NOMO-1 treated with DMSO at 0.1 percent for 48 hours (cell line): ENCODE measurements around the gene CADPS2.
"Not testable (repeated sequence)": the region's sequence is repeated elsewhere in the genome, so short reads cannot be mapped to it uniquely, and the experiment has no call there.

Experiments
- DNase-seq: peaks from one replicate; lab custom pipeline; 2025; ENCODE audit not compliant: unreplicated experiment; lab: John Stamatoyannopoulos, UW

The CADPS2 gene

GRCh38 chr7:122717356-122718089 lies 168.7 kb downstream of the CADPS2 start:
- no peak for DNase-seq

- no peak for DNase-seq
Observed at GRCh38 chr7:122715183-122715582, 171.1 kb downstream of the CADPS2 start.

- DNase-seq, result no peak
Observed at GRCh38 chr7:122710916-122711315, 175.3 kb downstream of the CADPS2 start.

- no peak for DNase-seq
Observed at GRCh38 chr7:122709930-122710646, 176.2 kb downstream of the CADPS2 start.

- DNase-seq, result no peak
Observed at GRCh38 chr7:122706836-122707235, 179.4 kb downstream of the CADPS2 start.

- no peak for DNase-seq
Observed at GRCh38 chr7:122702872-122703510, 183.3 kb downstream of the CADPS2 start, which contains the start of gene RNF148. Gene RNF148 (minus strand): TSS chr7:122702922. CDS start chr7:122702750, 172 bp downstream.

- no peak for DNase-seq
Observed at GRCh38 chr7:122699017-122699416, 187.2 kb downstream of the CADPS2 start, which contains the start of gene RNF133. Gene RNF133 (minus strand): TSS chr7:122699117. CDS start chr7:122698918, 199 bp downstream.

GRCh38 chr7:122695816-122696215 lies 190.4 kb downstream of the CADPS2 start:
- no peak for DNase-seq

GRCh38 chr7:122694697-122695096 lies 191.6 kb downstream of the CADPS2 start:
- no peak for DNase-seq

GRCh38 chr7:122692769-122693309 lies 193.4 kb downstream of the CADPS2 start:
- no peak for DNase-seq

GRCh38 chr7:122691569-122692235 lies 194.6 kb downstream of the CADPS2 start:
- no peak for DNase-seq

- DNase-seq, result no peak
Observed at GRCh38 chr7:122689346-122690109, 196.7 kb downstream of the CADPS2 start.

GRCh38 chr7:122688400-122688998 lies 197.8 kb downstream of the CADPS2 start:
- no peak for DNase-seq

- no peak for DNase-seq
Observed at GRCh38 chr7:122686360-122686878, 199.8 kb downstream of the CADPS2 start.

GRCh38 chr7:122684504-122684903 lies 201.8 kb downstream of the CADPS2 start:
- DNase-seq, result no peak

GRCh38 chr7:122682815-122683550 lies 203.3 kb downstream of the CADPS2 start:
- DNase-seq, result no peak

GRCh38 chr7:122681186-122681585 lies 205.1 kb downstream of the CADPS2 start:
- not testable (repeated sequence) for DNase-seq

- no peak for DNase-seq
Observed at GRCh38 chr7:122679813-122680212, 206.4 kb downstream of the CADPS2 start.

- not testable (repeated sequence) for DNase-seq
Observed at GRCh38 chr7:122679269-122679709, 207.0 kb downstream of the CADPS2 start.
